Frontal cortex (tissue), 4 donors: ENCODE data around the gene STK38L. TPM values are rescaled to one million over a fixed set of nuclear protein-coding genes. Genes with fewer than 3 reads are reported as not detected.

ENCODE experiments used
- DNase-seq, 2 donors: peaks; one replicate each; pipeline ENCODE4 v3.0.0; 2012; ENCODE audit warnings: low spot score in 2 of 2
- FAIRE-seq: peaks from 2 replicates; lab custom pipeline; 2012; peaks lifted over from hg19 to GRCh38; lab: Jason Lieb, UNC
- total RNA-seq: library from RNA; depleted of rRNA; stranded (reverse); fragments of >200 nt; gene quantifications from one replicate; pipeline ENCODE4 v1.2.3, GENCODE V29; 2014
- donor health status: control.
- donor health status: control.
- donor health status: control.

Gene STK38L
- total RNA-seq, 1 donor from 2014 or later, result 22.0 TPM

DNA sequence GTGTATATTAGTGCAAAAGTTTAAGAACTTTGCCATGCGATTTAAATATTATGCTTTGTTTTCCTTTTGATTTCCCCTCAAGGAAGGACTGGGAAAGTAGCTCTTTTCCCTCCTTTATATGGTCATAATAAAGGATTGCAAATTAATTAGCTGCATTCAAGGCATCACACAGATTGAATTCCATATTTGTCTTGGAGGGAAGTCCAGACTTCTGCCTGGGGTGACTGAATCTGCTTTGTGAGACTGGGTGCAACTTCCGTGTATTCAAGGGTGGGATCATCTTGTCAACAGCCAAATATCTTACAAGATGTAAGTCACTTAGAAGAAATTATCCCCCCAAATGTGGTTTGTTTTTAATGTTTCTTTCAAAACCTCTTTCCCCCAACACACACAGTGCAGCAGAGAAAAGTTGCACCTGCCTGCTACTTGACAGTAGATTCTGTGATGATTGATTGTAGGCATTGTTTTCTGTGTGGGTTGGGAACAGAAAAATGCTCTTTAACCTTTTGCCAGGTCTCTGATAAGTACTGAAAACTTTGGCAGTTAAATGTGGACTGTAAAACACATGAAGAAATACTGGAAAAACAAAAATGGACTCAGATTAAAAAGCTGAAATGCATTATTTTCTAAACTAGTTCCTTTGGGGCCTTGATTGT is 28.4 kb downstream of the STK38L start:
- no peak for DNase-seq
- FAIRE-seq, result no peak

DNA sequence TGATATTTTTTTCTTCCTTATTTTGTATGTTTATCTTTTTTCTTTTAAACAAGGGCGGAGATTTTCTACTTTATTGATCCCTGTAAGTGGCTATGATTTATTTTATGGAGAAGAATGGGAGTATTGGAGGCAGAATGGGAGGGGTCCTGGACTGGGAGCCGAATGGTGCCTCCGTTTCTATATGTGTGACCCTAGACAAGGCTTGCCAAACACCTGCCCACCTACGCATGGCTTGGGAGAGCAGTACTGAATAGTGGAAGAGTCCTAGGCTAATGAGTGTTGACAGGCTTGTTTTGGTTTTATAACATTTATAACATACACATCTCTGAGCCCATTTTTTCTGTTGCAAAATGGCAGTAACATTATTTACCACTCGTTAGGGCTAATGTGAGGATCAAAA is 29.0 kb downstream of the STK38L start:
- FAIRE-seq, result no peak
- no peak for DNase-seq

DNA sequence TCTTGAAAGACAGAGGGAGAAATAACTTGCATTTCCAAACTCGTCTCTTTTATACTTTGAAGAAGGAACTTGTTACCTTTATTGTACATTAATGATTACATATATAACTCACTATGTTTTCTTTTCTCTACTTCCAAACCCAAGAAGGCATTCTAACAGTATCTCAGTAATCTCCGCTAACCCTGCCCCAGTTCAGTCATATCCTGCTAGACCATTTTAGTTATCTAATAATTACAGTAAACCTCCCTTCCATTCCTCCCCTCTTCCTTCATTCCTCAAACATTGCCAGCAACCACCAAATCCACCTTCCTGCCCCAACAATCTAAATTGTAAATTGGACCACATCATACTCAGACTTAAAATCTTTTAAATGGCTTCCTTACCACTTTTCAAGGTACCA is 30.6 kb downstream of the STK38L start:
- FAIRE-seq (no peak), DNase-seq (no peak)

DNA sequence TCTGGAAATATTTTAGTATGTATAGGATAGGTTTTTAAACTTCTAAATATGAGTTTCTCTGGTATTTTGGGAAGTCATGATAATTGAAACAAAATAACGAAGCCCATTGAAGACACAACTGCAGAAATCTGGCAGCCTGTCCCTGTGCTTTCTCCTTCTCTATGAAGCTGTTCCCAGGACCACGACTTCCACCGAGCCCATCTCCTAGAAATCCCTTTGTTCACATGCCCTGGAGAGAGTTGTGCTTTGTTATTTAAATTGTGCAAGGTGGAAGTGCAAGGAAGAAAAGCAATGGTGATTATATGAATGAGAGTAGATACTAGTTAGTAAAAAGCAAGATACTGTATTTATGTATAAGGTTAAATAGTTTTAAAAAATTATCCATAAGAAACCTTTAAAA is 32.2 kb downstream of the STK38L start:
- no peak for FAIRE-seq
- DNase-seq, result no peak

DNA sequence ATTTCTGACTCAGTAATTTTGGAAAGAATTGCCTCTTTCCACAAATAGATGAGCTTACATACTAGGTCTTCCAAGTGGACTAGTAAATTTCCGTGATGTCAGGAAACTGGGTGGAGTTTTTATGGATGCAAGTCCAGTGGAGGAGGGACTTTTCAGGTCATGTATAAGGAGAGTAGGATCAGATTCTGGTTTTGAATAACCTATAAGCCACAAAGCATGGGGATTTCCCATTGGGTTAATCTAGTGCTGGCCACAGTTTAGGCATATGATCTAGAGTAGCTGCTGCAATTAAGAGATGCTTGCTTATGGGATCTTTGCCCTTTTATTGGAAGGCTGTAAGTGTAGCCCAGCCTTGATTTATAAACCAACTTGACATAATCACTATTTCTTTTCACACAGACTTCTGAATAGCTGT is 33.8 kb downstream of the STK38L start:
- no peak for FAIRE-seq
- no peak for DNase-seq

DNA sequence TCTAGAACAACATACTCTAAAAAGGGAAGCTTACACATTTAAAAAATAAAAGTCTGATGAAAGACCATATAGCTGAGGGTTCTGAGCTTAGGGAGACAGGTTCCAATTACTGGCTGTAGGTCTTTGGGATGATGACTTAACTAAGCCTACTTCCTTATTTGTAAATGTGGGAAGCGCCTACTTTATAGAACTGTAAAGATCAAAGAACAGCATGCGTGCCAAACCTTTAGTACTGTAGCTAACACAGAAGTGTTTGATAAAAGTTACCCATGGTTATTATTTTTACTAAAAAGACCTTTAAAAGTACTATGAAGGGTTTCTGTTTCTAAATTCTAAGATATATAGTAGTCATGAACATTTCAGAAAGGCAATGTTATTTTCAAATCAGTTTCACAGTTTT is 35.7 kb downstream of the STK38L start:
- FAIRE-seq (no peak), DNase-seq (no peak)

DNA sequence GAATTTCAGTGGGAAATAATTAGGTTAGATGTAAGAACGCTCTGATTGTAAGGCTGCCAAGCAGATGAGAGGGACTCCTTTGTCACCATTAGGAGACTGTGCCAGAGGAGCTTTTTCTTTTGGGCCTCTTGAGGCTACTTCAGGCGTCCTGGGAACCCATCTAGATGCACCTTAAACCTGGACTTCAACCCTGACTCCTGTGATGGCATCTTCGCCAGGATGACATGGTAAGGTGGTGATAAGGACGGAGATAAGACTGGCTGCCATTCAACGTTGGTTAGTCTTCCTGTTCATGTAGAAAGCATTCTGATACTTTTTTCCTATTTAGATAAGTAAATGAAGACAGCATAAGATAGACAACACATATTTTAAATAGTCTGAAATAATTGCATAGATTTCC is 36.3 kb downstream of the STK38L start:
- DNase-seq, result no peak

DNA sequence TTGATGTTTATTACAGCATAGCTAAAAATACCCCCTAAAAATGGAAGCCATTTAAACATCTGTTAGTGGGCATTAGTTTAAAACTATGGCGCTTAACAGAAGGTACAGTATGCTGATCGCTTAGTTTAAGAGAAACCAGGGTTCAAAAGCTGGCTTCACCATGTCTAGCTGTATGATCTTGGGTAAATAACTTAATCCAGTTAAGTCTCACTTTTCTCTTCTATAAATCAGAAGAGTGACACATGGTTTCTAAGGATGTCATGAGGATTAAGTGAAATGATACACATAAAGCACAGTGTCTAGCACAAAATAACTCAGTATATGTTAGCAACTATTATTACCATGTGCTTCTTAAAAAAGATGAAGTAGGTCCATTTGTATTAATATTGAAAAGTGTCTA is 38.7 kb downstream of the STK38L start:
- DNase-seq (no peak), FAIRE-seq (no peak)

More for the DNA sequence above, 36.3 kb downstream of the STK38L start:
- no peak for FAIRE-seq

DNA sequence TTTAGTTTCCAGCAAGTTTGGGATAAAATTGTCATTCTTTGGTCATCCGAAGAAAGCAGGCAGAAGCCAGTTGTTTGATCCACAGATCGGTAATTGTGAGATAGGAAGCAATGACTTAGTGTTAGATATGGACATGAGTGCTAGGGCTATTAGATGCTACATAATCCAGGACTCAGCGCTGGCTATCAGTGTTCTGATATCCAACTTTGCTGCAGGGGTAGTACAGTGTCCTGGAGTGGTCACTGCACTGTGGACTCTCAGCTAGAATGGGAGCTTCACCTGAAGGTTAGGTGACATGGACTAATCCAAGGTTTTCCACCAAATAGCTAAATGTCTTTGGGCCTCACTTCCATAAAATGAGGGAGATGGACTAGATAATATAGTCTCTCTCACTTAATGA is 39.9 kb downstream of the STK38L start:
- no peak for FAIRE-seq
- DNase-seq, result no peak

DNA sequence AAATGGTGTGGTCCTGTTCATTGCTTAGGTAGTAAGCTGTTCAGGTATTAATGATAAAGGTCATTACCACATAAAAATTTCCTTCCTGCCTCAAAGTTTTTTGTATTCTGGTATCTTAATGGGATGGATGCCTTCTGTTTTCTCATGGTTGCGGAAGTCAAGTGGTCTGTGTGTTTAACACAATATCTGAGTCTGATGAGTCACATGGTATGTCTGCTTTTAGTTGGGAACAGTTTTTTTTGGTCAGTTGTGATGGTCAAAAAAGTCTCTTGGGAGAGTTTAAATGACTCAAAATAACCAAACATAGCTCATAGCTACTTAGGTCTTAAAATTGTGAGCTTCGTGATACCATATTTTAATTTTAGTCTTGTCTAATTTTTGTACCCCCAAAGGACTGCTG is 40.7 kb downstream of the STK38L start:
- DNase-seq (no peak), FAIRE-seq (no peak)

DNA sequence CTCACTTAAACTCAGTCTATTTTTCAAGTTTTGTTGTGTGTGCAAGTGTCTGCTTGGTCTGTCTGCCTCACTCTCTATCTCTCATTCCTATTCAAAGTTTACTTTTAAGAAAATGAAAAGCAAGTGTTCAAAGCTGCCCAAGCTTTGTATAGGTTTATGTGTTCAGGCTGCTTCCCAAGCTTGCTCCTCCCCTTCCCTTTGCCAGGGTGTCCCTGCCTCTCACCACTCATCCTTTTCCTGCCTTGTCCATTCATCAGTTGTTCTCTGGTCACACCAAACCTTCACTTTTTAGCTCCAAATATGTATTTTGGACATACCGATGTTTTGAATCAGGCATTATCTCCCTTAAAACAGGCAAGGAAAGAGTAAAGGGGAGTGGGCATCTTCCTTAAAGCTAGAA is 41.3 kb downstream of the STK38L start:
- FAIRE-seq (no peak), DNase-seq (no peak)

DNA sequence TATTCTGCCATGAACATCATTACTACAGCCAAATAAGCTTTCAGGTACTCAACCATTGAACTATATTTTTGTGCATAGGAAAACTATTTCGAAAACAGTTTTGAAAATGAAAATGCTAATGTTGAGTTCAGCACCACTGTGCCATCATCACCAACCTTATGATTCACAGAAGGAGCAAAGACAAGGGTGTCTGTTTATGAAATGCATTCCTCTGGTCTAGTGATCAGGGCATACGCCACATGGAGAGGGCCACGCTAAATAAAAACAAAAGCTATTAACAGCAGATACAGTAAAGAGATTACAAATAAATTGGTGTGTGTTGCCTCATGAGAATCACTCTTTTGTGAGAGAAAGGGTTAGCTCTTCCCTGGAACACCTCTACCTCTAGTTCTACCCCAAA is 45.3 kb downstream of the STK38L start:
- DNase-seq, result no peak
- no peak for FAIRE-seq

DNA sequence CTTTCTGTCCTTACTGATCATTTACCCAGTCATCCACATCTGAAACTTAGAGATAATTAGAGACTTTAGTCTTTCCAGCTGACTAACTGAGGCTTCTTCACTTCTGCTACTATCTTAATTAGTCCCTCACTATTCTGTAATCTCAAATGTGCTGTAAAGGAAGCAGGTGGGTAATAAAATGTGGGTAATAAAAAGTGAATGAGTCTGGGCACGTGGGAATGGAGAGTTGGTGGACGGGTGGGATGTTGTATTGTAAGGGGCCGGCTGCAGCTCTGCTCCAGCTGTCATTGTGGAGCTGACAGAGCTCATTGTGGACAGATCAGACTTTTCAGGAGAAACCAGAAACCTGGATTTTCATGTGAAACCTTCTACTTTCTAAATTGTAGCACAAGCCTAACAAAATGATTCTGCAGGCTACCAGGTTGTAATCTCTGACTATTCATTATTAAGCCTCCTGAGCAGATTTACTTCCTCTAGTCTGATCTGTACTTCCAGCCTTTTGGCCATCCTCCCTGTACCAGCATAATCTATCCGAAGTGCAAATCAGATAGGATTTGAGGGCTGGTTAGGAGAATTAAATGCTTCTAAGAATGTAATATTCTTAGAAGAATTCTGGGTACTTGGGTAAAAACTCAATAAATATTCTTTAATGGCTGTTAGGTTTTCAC is 46.5 kb downstream of the STK38L start:
- DNase-seq, result no peak
- FAIRE-seq, result no peak

DNA sequence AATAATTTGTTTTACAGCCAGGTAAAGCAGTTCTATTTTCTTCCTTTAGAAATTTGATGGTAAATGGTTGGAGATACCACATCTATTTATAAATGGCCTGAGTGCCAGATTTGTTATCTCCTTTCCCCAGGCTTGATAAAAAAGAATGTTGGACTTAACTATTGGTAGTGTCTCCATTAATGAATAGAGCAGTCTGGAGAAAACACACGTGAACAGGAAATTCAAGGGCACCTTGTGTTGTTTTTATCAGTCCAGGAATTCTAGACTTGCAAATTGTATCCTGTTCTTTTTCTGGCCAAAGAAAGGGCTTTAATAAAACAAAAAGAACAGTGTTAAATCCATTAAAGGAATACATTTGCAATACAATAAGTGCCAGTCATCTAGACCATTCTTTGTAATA is 47.8 kb downstream of the STK38L start:
- FAIRE-seq (no peak), DNase-seq (no peak)

DNA sequence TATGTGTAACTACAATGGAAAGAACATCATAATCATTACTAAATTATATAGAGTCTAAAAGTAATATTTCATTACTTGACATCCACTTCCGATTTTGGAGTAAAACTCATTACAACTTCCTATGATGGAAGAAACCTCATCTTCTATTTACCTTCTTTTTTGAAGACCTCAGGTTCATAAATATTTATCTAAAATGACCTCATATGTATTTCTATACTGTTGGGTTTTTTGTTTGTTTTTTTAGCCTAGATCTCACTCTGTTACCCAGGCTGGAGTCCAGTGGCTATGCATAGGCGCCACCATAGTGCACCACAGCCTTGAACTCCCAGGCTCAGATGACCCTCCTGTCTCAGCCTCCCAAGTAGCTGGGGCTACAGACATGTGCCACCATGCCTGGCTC is 48.6 kb downstream of the STK38L start:
- FAIRE-seq, result no peak
- no peak for DNase-seq

DNA sequence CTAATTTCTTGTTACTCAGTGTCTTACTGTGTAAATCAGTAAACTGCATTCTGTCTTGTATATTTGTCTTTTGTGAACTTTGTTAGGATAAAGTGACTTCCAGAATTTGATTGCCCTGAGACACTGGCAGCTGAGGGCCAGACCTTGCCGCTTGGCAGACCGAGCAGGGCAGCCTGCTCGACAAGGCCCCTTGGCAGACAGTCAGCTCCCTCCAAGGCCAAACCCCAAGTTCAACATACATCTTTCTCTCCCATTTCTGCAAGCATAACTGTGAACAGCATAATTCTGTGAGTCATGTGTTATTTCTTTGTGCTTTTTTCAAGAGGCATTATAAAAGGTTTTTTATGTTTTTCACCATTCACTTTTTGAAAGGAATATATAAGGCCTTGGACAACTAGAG is 49.4 kb downstream of the STK38L start:
- DNase-seq (no peak), FAIRE-seq (no peak)

DNA sequence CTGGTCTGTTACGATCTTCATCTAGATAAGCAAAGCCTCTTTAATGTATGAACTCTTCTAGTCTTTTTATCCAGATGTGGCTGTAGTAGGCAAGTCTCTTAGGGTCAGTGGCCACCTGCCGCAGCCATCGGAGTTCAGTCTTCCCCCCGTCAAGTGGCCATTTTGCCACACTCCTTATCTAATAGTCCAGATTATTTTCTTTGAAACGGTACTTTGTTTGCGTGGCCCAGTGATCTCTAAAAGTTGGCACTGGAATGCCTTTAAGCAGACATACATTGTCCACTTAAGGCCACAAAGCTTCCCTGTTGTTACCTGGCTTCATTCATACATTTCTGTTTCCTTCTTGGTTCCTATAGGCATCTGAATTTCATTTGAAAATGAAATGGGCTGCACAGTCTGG is 52.6 kb downstream of the STK38L start:
- no peak for DNase-seq
- FAIRE-seq, result no peak

DNA sequence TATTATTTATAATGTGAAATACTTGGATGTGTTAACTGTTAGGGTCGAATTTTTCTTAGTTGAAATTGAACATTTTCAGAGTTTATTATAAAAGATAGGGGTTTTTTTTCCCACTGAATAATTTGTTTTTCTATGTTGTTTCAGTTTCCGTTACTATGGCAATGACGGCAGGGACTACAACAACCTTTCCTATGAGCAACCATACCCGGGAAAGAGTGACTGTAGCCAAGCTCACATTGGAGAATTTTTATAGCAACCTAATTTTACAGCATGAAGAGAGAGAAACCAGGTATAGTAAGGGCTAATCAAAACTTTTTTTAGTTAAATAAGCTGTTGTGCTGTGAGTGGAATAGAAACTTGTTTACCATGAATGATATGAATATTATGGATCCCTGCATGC is 53.5 kb downstream of the STK38L start:
- no peak for DNase-seq
- FAIRE-seq, result no peak

DNA sequence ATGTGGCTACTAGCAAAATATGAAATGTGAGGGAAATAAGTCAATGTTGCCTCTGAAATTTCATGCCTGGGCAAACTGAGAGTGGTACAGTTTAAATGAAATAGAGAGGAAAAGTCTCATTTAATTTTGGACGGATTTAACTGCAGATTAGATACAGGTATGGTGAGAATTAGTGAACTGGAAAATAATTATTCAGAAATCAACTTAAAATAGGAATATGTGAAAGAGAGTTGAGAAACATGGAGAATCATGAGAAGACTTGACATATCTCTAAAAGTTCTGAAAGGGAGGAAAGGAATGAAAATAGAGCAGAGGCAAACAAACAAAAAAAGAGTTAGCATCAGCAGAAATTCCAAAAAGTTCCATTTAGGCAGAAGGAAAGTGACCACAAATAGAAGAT is 55.0 kb downstream of the STK38L start:
- no peak for DNase-seq
- no peak for FAIRE-seq

DNA sequence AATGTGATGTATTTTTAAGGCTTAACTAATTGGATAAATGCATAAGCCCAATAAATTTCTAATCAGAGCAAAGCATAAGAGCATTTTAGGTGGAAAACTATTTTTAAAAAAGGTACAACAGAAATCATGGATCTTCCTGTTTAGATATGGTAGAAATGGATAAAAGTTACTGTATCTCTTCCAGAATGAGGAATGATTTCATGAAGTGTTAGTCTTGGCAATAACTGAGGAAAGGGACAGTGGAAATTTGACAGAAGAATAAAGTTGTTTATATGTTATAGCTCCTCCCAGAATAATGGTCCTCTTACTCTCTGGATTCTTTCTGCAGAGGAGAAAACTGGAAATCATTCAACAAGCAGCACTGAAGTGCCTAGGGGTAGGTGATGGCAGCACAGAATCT is 56.1 kb downstream of the STK38L start:
- FAIRE-seq, result no peak
- no peak for DNase-seq

DNA sequence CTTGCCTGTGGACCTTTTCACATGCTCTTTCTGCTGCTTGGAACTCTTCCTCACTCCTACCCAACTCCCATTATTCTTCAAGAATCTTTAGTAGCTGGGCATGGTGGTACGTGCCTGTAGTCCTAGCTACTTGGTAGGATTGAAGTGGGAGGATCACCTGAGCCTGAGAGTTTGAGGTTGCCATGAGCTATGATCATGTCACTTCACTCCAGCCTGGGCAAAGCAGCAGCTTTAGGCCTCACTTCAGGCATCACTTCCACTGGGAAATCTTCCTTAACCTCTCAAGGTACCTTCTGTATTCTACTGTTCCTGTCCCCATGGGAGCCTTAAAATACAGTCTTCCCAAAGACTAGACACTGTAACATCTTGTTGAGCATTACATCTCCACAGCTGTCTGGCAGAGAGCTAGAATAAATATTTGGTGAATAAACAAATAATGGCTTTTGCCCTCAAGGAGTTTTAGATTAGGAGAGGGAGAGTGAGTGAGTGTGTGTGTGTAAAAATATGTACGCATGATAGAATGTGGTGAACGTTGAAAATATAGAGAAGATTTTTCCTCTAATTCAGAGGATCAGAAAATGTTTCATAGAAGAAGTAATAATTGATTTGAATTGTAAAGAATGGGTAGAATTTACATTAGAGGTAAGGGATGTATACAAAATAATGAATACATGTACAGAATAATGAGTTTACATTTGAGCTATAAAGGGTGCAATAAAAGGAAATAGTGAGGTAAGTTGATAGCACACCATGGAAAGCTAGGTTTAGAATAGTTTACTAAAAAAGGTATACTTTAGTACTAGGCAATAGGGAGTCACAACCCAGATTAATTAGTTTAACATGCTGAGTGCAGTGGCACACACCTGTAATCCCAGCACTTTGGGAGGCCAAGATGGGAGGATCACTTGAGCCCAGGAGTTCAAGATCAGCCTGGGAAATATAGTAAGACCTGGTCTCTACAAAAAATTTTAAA is 59.3 kb downstream of the STK38L start:
- no peak for DNase-seq
- FAIRE-seq, result no peak
